ENCODE results near the gene C10orf120.

C10orf120 gene

GRCh38 chr10:122659651-122660050, 40.0 kb downstream of the C10orf120 start:
- DNase-seq = no peak

- no peak for DNase-seq
Observed at GRCh38 chr10:122659126-122659525, 40.5 kb downstream of the C10orf120 start.

- no peak for DNase-seq
Observed at GRCh38 chr10:122658356-122659049, 41.1 kb downstream of the C10orf120 start.

GRCh38 chr10:122657729-122658128, 41.9 kb downstream of the C10orf120 start:
- no peak for DNase-seq

GRCh38 chr10:122657255-122657654, 42.4 kb downstream of the C10orf120 start:
- no peak for DNase-seq

DNA sequence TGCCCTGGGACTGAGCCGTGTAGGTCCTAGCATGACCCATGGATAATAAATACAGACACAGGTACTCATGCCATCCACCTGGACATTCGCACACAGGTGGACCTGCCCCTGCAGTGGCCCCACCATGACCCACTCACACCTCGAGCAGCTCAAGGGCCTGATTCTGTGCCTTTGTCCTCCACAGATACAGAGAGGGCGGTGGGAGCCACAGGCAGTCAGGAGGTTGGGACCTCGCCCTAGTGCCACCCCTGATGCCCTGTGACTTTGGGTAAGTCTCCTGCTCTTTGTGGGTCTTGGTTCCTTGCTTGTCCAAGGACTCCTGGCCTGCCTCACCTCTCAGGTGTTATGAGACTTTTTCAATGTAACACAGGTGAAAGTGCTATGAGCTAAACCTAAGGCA, 42.9 kb downstream of the C10orf120 start:
- no peak for DNase-seq

DNA sequence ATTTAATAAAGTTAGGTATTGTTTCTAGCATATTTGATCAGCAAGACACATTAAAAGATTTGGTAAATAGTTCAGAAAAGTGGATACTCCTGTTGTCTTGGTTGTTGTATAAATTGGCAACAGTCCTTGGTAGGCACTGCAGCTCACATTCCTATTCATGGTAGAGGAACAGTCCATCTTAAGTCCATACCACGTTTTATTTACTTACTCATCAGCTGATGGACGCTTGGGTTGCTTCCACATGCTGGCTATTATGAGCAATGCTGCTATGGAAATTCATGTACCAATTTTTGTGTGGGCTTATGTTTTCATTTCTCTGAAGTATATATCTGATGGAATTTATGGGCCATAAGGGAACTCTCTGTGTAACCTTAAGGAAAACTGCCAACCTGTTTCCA, 43.3 kb downstream of the C10orf120 start:
- DNase-seq = no peak

DNA sequence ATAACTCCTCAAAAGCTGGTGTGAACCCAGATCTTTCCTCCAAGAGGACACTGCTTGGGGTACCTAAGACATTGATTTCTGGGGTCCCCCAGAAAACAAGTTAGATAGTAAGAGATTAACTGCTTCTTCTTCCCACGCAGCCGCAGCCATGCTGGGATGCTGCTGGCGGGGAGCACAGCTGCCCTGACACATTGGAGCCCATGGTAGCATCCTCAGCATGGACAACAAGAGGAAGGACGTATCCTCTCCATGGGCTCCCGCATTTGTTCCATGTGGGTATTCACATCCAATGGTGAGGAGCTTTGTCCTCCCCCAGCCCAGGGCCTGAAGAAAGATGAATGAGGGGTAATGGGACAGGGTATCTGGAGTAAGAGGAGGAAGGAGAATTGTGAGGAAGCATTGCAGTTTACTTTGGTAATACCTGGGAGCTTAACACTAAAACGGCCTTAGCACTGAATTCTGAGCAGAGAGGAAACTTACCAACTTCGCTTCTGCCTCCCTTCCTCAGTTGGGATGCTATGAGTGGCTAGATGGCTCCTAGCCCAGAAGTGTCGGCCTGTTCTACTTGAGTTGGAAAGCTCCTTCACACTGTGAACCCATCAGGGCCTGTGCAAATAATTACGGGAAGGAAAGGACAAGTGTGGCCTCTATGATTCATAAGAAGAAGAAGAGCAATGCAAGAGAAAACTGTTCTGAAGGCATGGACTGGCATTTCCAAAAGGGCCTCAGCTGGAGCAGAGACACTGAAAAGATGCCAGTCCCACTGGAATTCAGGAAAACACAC, 43.9 kb downstream of the C10orf120 start:
- no peak for DNase-seq

GRCh38 chr10:122650331-122650730, 49.3 kb downstream of the C10orf120 start:
- DNase-seq = no peak

- DNase-seq = no peak
Observed at GRCh38 chr10:122649903-122650302, 49.7 kb downstream of the C10orf120 start.

GRCh38 chr10:122648599-122649428, 50.8 kb downstream of the C10orf120 start:
- DNase-seq = peak; percentile 13
